Transverse colon (tissue), 4 donors: ENCODE data around the gene NFYC.

Source experiments
- CTCF ChIP-seq, 5 experiments: fragments of 200-600 bp in 3 of 5; fragments of 450-650 bp in 2 of 5; sonication (generic) in 3 of 5; IDR thresholded peaks; 1 replicate in 2 of 5; 2 replicates in 3 of 5; pipeline ENCODE4 v1.5.1; 2016 to 2017; ENCODE audit warnings: antibody characterized with exemption in 5 of 5, inconsistent platforms in 3 of 5, mild to moderate bottlenecking in 2 of 5, moderate library complexity in 1 of 5
- POLR2A ChIP-seq: fragments of 450-650 bp; IDR thresholded peaks from one replicate; pipeline ENCODE4 v1.6.1; 2016; ENCODE audit warnings: antibody characterized with exemption, mild to moderate bottlenecking, moderate library complexity
- POLR2AphosphoS5 ChIP-seq, 3 donors: sonication (generic); formaldehyde crosslinking; IDR thresholded peaks; one replicate each; pipeline ENCODE4 v1.6.1; 2016; ENCODE audit warnings: antibody characterized with exemption in 3 of 3

GRCh38 chr1:40806731-40807695, 115.5 kb downstream of the NFYC start:
- no peak for TF ChIP-seq CTCF (IDR thresholded peaks at IDR 0.05)
- no peak for TF ChIP-seq POLR2A
- TF ChIP-seq POLR2AphosphoS5 (IDR thresholded peaks at IDR 0.05): no peak
